NB4 (cell line): Measurements from ENCODE around the gene TNRC18.
"Not testable (repeated sequence)": the region's sequence is repeated elsewhere in the genome, so short reads cannot be mapped to it uniquely, and the experiment has no call there.

Experiments
- CTCF ChIP-seq: IDR thresholded peaks from one replicate; pipeline ENCODE4 v1.5.1; 2012; ENCODE audit warnings: low read depth, low read length
- MYC ChIP-seq: IDR thresholded peaks from 2 replicates; pipeline ENCODE4 v1.6.1; 2011; ENCODE audit warnings: low read depth, low read length
- POLR2A ChIP-seq: IDR thresholded peaks from 2 replicates; pipeline ENCODE4 v1.6.1; 2011; ENCODE audit warnings: mild to moderate bottlenecking; ENCODE audit not compliant: insufficient read length; ENCODE audit errors: extremely low read depth

GRCh38 chr7:5287373-5287772 is 136.3 kb downstream of the TNRC18 start:
- not testable (repeated sequence) for TF ChIP-seq CTCF, MYC, POLR2A
